ENCODE measurements around the gene SLC35E4. TPM values are rescaled to one million over a fixed set of nuclear protein-coding genes. Genes with fewer than 3 reads are reported as not detected.
"Not testable (repeated sequence)": the region's sequence is repeated elsewhere in the genome, so short reads cannot be mapped to it uniquely, and the experiment has no call there.

Gene SLC35E4
- polyA plus RNA-seq, 1 of the 3 experiments (the other 2 are of a cell fraction) = 2.8 TPM

- TF ChIP-seq USF2 (IDR thresholded peaks at IDR 0.05; ENCODE audit: borderline replicate concordance, low read depth, low read length) = no peak
- TF ChIP-seq NRF1 (IDR thresholded peaks at IDR 0.05; ENCODE audit: low read depth, low read length) = no peak
- TF ChIP-seq ZBTB33 (IDR thresholded peaks at IDR 0.05; ENCODE audit: borderline replicate concordance, low read depth) = no peak
- TF ChIP-seq MXI1 (IDR thresholded peaks at IDR 0.05; ENCODE audit: low read depth, low read length) = no peak
- no peak for TF ChIP-seq CTCF (IDR thresholded peaks at IDR 0.05)
These were observed 17.8 kb upstream of the SLC35E4 start (continued) for GRCh38 chr22:30617819-30618218.

- POLR2A ChIA-PET = not testable (repeated sequence)
- 92% methylated on average over 6 of the region's 6 CpGs for WGBS (ENCODE audit: low lambda C conversion rate)
- CTCF ChIA-PET = interaction anchor here (1.5 to 2.6 kb wide), 2 partner anchors 15 to 136 kb away, joined by 7 to 18 read pairs; partner anchors contain the start of gene SLC35E4
These were observed 15.7 kb upstream of the SLC35E4 start for GRCh38 chr22:30619909-30620308.

GRCh38 chr22:30626413-30626812 lies 9.2 kb upstream of the SLC35E4 start:
- no peaks in the 10 kb centered on the region for H3K27me3 ChIP-seq (ENCODE audit: insufficient read depth)
- TF ChIP-seq REST (IDR thresholded peaks at IDR 0.05; ENCODE audit: low read depth, low read length) (no peak), FOXM1 (IDR thresholded peaks at IDR 0.05; ENCODE audit: low read depth) (no peak), GABPA (IDR thresholded peaks at IDR 0.05; ENCODE audit: low read depth) (no peak), CHD2 (IDR thresholded peaks at IDR 0.05; ENCODE audit: low read length, partially characterized antibody) (no peak), IRF3 (IDR thresholded peaks at IDR 0.05; ENCODE audit: low read depth, low read length) (no peak), GATA2 (CRISPR knock-in tag; IDR thresholded peaks at IDR 0.05) (no peak), RXRA (IDR thresholded peaks at IDR 0.05; ENCODE audit: borderline replicate concordance, low read depth) (no peak), TCF12 (IDR thresholded peaks at IDR 0.05) (no peak), FOSL2 (IDR thresholded peaks at IDR 0.05; ENCODE audit: borderline replicate concordance, low read depth) (no peak), MEF2A (IDR thresholded peaks at IDR 0.05; ENCODE audit: borderline replicate concordance, low read depth) (no peak)

More at GRCh38 chr22:30619909-30620308, 15.7 kb upstream of the SLC35E4 start:
- H3K27ac ChIP-seq (ENCODE audit: low read depth in 2 of 2, low read length in 1 of 2); H3K79me2 ChIP-seq (ENCODE audit: insufficient read depth); H2AFZ ChIP-seq (ENCODE audit: low read depth); H3K9ac ChIP-seq; H3K9me2 ChIP-seq; H3F3A ChIP-seq (replicated peaks; ENCODE audit: insufficient read depth); H3K4me2 ChIP-seq; H3K4me3 ChIP-seq (ENCODE audit: low read depth in 2 of 2, low read length in 1 of 2); DNase-seq; H3K9me3 ChIP-seq; H3K4me1 ChIP-seq (ENCODE audit: control insufficient read depth in 1 of 2, insufficient read depth in 2 of 2, low read depth in 1 of 2, low read length in 1 of 2); H3K27me3 ChIP-seq (ENCODE audit: insufficient read depth); H3K36me3 ChIP-seq (replicated peaks in 1 of 2; ENCODE audit: control insufficient read depth in 1 of 2, insufficient read depth in 2 of 2, low read length in 1 of 2); H4K20me1 ChIP-seq (ENCODE audit: insufficient read depth): not testable (repeated sequence)

More at GRCh38 chr22:30626413-30626812, 9.2 kb upstream of the SLC35E4 start:
- ChIA-PET CTCF (interaction anchor here (1.0 to 2.2 kb wide), 4 partner anchors 8 to 182 kb away, joined by 3 to 8 read pairs (median 4); partner anchors contain the start of gene TCN2), POLR2A (no interaction called here)
- Histone ChIP-seq H2AFZ (ENCODE audit: low read depth) (no peak overlapping the region), H4K20me1 (ENCODE audit: insufficient read depth) (no peaks in the 10 kb centered on the region), H3K79me2 (ENCODE audit: insufficient read depth) (no peaks in the 10 kb centered on the region), H3K4me3 (ENCODE audit: low read depth in 2 of 2, low read length in 1 of 2) (no peak overlapping the region), H3K27ac (ENCODE audit: low read depth in 2 of 2, low read length in 1 of 2) (no peak overlapping the region), H3K4me1 (ENCODE audit: control insufficient read depth in 1 of 2, insufficient read depth in 2 of 2, low read depth in 1 of 2, low read length in 1 of 2) (peaks cover 0 to 16% of the 10 kb centered on the region in 2 experiments; a peak in 1 of 4 replicates), H3K9ac (no peak overlapping the region), H3K9me3 (no peaks in the 10 kb centered on the region), H3F3A (replicated peaks; ENCODE audit: insufficient read depth) (no peaks in the 10 kb centered on the region), H3K9me2 (no peaks in the 10 kb centered on the region), H3K4me2 (no peak overlapping the region), H3K36me3 (replicated peaks in 1 of 2; ENCODE audit: control insufficient read depth in 1 of 2, insufficient read depth in 2 of 2, low read length in 1 of 2) (no peaks in the 10 kb centered on the region)
- WGBS (ENCODE audit: low lambda C conversion rate) = 83% methylated on average over 3 of the region's 5 CpGs
- DNase-seq = no peak
